ENCODE measurements around the gene CD209.
"Not testable (repeated sequence)": the region's sequence is repeated elsewhere in the genome, so short reads cannot be mapped to it uniquely, and the experiment has no call there.

CD209 gene

DNA sequence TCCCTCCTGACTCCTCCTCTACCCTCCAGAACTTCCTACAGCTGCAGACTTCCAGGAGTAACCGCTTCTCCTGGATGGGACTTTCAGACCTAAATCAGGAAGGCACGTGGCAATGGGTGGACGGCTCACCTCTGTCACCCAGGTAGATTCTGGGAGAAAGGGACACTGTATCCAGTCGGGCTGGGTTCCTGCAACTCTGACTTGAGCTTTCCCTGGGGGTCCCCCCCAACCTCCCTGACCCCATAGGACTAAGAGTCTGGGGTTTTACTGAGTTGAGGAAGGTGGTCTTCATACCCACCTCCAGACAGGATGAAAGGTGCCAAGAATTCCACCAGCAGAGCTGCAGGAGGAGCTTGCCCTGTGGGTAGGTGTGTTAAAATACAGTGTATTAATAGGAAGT, 20.2 kb upstream of the CD209 start:
- no peaks in the 10 kb centered on the region for H3K9me3 ChIP-seq (ENCODE audit: insufficient read depth, low read depth, low read length)
- WGBS = 68% methylated on average over 4 of the region's 4 CpGs
- H3K4me3 ChIP-seq (ENCODE audit: low read length) = no peak overlapping the region
- no peaks in the 10 kb centered on the region for H3K27me3 ChIP-seq (ENCODE audit: insufficient read depth, low read length)
- H3K9ac ChIP-seq (ENCODE audit: low read depth, low read length) = no peak overlapping the region
- H3K36me3 ChIP-seq (ENCODE audit: insufficient read depth, low read length) = no peaks in the 10 kb centered on the region
- no peak overlapping the region for H3K27ac ChIP-seq (ENCODE audit: low read depth, low read length)
- peaks cover 3% of the 10 kb centered on the region; the same call in 1 of the 2 replicates for H3K4me1 ChIP-seq (ENCODE audit: insufficient read depth, low read length)

DNA sequence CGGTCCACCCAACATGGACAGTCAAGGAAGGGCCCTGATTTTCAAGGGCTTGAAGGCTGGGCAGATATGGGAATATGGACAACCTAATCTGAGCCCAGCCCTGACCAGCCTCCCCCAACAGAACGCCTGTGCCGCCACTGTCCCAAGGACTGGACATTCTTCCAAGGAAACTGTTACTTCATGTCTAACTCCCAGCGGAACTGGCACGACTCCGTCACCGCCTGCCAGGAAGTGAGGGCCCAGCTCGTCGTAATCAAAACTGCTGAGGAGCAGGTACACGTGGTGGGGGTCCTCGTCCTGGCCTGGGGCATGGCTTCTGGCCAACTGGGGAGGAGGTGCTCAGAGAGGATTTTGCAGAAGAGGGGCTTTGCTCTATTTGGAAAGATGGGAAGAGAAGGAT, 19.2 kb upstream of the CD209 start:
- no peak overlapping the region for H3K27ac ChIP-seq (ENCODE audit: low read depth, low read length)
- H3K4me3 ChIP-seq (ENCODE audit: low read length) = no peak overlapping the region
- no peaks in the 10 kb centered on the region for H3K27me3 ChIP-seq (ENCODE audit: insufficient read depth, low read length)
- no peaks in the 10 kb centered on the region for H3K36me3 ChIP-seq (ENCODE audit: insufficient read depth, low read length)
- peaks cover 4% of the 10 kb centered on the region; the same call in 1 of the 2 replicates for H3K9me3 ChIP-seq (ENCODE audit: insufficient read depth, low read depth, low read length)
- H3K9ac ChIP-seq (ENCODE audit: low read depth, low read length) = no peak overlapping the region
- no peaks in the 10 kb centered on the region for H3K4me1 ChIP-seq (ENCODE audit: insufficient read depth, low read length)
- WGBS = 73% methylated on average over 11 of the region's 11 CpGs

DNA sequence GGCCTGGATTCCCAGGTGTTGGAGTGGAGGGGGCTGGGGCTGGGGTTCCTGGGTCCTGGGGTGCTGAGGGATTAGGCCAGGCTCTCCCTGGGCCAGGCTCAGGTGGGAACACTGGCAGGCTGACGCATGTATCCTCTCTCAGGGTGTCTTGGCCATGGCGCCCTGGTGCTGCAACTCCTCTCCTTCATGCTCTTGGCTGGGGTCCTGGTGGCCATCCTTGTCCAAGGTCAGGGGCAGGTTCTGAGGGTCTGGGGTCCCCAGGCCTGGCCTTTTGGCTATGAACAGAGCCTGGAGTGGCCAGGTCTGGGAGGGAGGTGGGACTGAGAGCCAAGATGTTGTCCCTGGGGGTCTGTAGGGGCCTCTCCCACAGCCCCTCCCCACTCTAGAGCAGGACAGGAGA, 17.7 kb upstream of the CD209 start:
- WGBS = 80% methylated on average over 2 of the region's 2 CpGs

DNA sequence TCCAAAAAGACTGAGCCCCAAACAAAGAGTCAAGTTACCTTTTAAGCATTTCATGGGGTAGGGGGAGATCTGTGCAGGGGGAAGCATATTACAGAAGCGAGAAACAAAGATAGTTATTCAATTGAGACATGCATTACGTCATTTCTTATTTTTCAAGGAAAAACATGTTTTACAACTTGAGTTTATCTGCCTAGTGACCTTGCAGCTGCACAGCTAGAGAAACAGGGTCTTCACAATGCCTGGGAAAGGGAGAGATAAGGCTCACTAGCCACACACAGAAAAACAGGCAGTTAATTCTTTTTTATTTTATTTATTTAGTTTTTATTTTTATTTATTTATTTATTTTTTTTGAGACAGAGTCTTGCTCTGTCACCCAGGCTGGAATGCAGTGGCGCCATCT, 16.8 kb upstream of the CD209 start:
- not testable (repeated sequence) for H3K27ac ChIP-seq (ENCODE audit: low read depth, low read length); H3K9me3 ChIP-seq (ENCODE audit: insufficient read depth, low read depth, low read length); H3K4me3 ChIP-seq (ENCODE audit: low read length); H3K4me1 ChIP-seq (ENCODE audit: insufficient read depth, low read length); H3K27me3 ChIP-seq (ENCODE audit: insufficient read depth, low read length); H3K9ac ChIP-seq (ENCODE audit: low read depth, low read length); H3K36me3 ChIP-seq (ENCODE audit: insufficient read depth, low read length)
- WGBS = 86% methylated on average over 3 of the region's 3 CpGs

More for the DNA sequence above, 17.7 kb upstream of the CD209 start:
- not testable (repeated sequence) for H3K27ac ChIP-seq (ENCODE audit: low read depth, low read length); H3K4me3 ChIP-seq (ENCODE audit: low read length); H3K36me3 ChIP-seq (ENCODE audit: insufficient read depth, low read length); H3K9ac ChIP-seq (ENCODE audit: low read depth, low read length); H3K4me1 ChIP-seq (ENCODE audit: insufficient read depth, low read length); H3K9me3 ChIP-seq (ENCODE audit: insufficient read depth, low read depth, low read length); H3K27me3 ChIP-seq (ENCODE audit: insufficient read depth, low read length)

DNA sequence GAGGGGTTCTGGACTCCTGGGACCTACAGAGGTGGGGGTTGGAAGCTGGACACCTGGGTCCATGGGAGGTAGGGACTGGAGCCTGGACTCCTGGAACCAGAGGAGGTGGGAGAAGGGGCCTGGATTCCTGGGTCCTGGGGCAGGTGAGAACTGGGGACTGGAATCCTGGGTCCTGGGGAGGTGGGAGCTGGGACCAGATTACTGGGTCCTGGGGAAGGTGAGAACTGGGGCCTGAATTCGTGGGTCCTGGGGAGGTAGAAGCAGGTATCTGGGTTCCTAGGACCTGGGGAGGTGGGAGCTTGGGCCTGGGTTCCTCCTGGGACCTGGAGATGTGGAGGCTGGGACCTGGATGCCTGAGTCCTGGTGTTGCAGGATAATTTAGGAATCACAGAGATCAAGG, 16.4 kb upstream of the CD209 start:
- H3K36me3 ChIP-seq (ENCODE audit: insufficient read depth, low read length) = no peaks in the 10 kb centered on the region
- peaks cover 6% of the 10 kb centered on the region; the same call in 1 of the 2 replicates for H3K9me3 ChIP-seq (ENCODE audit: insufficient read depth, low read depth, low read length)
- no peak overlapping the region for H3K27ac ChIP-seq (ENCODE audit: low read depth, low read length)
- H3K4me3 ChIP-seq (ENCODE audit: low read length) = no peak overlapping the region
- H3K4me1 ChIP-seq (ENCODE audit: insufficient read depth, low read length) = no peaks in the 10 kb centered on the region
- no peak overlapping the region for H3K9ac ChIP-seq (ENCODE audit: low read depth, low read length)
- WGBS = 32% methylated on average over 1 of the region's 1 CpG
- no peaks in the 10 kb centered on the region for H3K27me3 ChIP-seq (ENCODE audit: insufficient read depth, low read length)

DNA sequence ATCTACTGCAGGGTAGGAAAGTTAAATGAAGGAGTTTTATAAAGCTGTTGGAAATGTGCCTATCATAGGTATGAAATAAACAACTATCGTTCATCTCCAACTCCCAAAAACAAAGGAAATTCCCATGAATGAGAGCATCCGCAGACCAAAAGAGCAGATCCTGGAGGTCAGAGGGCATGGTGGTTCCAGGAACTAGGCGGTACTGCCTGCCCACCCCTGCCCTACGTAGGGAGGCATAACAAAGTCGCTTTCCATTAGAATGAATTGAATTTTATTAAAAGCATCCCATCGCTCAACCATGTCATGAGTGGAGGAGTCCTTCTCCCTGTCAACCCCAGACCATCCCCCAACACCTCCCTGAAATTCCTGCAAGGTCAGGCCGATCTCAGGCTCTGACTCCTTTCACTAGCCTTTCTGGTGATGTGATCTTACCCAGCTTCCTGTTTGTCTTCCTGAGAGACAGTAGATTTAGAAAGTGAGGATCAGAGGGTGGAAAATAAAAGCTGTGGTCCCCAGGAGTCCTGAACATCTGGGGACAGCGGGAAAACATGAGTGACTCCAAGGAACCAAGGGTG, 15.5 kb upstream of the CD209 start, which contains the start of gene CLEC4M:
Gene CLEC4M (plus strand): TSS at position 525 of the 575 bp plus-strand sequence. CDS start 24 bp downstream, at position 549.
- H3K4me1 ChIP-seq (ENCODE audit: insufficient read depth, low read length) = no peaks in the 10 kb centered on the region
- peaks cover 8% of the 10 kb centered on the region; the same call in 1 of the 2 replicates for H3K9me3 ChIP-seq (ENCODE audit: insufficient read depth, low read depth, low read length)
- H3K4me3 ChIP-seq (ENCODE audit: low read length) = no peak within 1 kb of the TSS
- H3K9ac ChIP-seq (ENCODE audit: low read depth, low read length) = no peak within 1 kb of the TSS
- WGBS = 80% methylated on average over 8 of the region's 8 CpGs
- no peaks in the 10 kb centered on the region for H3K36me3 ChIP-seq (ENCODE audit: insufficient read depth, low read length)
- no peaks in the 10 kb centered on the region for H3K27me3 ChIP-seq (ENCODE audit: insufficient read depth, low read length)
- H3K27ac ChIP-seq (ENCODE audit: low read depth, low read length) = no peak within 1 kb of the TSS

DNA sequence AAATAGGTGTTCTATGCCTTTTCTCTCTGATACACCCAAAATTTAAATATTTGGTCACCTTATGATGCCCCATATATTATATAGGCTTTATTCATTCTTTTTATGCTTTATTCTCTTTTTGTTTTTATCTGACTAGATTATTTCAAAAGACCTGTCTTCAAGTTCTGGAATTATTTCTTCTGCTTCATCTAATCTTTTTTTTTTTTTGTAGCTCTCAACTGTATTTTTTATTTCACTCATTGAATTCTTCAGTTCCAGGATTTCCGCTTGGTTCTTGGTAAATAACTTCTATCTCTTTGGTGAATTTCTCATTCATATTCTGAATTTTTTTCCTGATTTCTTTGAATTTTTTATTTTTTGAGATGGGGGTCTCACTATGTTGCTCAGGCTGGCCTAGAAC, 11.8 kb upstream of the CD209 start:
- Histone ChIP-seq H3K9ac (ENCODE audit: low read depth, low read length) (no peak overlapping the region), H3K27me3 (ENCODE audit: insufficient read depth, low read length) (no peaks in the 10 kb centered on the region), H3K4me1 (ENCODE audit: insufficient read depth, low read length) (no peaks in the 10 kb centered on the region), H3K36me3 (ENCODE audit: insufficient read depth, low read length) (no peaks in the 10 kb centered on the region), H3K9me3 (ENCODE audit: insufficient read depth, low read depth, low read length) (peaks cover 23% of the 10 kb centered on the region), H3K27ac (ENCODE audit: low read depth, low read length) (no peak overlapping the region), H3K4me3 (ENCODE audit: low read length) (no peak overlapping the region)
- WGBS = no CpG with 5 or more reads among the region's 1 CpG

DNA sequence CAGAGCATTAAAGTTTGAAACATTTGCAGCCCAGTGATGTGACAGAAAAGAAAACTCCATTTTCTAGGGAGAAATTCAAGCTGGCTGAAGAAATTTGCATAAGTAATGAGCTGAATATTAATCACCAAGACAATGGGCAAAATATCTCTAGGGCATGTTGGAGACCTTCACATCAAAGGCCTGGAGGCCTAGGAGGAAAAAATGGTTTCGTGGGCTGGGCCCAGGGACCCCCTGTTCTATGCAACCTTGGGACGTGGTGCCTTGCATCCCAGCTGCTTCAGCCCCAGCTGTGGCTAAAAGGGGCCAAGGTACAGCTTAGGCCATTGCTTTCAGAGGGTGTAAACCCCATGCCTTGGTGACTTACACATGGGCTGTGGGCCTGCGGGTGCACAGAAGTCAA, 10.0 kb upstream of the CD209 start:
- Histone ChIP-seq H3K4me1 (ENCODE audit: insufficient read depth, low read length) (no peaks in the 10 kb centered on the region), H3K4me3 (ENCODE audit: low read length) (no peak overlapping the region), H3K27ac (ENCODE audit: low read depth, low read length) (no peak overlapping the region), H3K36me3 (ENCODE audit: insufficient read depth, low read length) (no peaks in the 10 kb centered on the region), H3K27me3 (ENCODE audit: insufficient read depth, low read length) (no peaks in the 10 kb centered on the region), H3K9me3 (ENCODE audit: insufficient read depth, low read depth, low read length) (peaks cover 23% of the 10 kb centered on the region), H3K9ac (ENCODE audit: low read depth, low read length) (no peak overlapping the region)
- WGBS = 79% methylated on average over 3 of the region's 3 CpGs

DNA sequence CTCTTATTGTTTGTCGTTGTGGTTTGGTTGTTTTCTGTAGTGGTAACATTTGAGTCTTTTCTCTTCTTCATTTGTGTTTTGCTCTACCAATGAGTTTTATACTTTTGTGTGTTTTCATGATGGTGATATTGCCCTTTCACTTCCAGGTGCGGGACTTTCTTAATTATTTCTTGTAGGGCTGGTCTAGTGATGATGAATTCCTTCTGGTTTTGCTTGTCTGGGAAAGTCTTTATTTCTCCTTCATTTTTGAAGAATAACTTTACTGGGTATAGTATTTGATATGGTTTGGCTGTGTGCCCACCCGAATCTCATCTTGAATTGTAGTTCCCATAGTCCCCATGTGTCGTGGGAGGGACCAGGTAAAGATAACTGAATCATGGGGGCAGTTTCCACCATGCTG, 8.9 kb upstream of the CD209 start:
- Histone ChIP-seq H3K27ac (ENCODE audit: low read depth, low read length) (no peak overlapping the region), H3K4me3 (ENCODE audit: low read length) (no peak overlapping the region), H3K9ac (ENCODE audit: low read depth, low read length) (no peak overlapping the region), H3K9me3 (ENCODE audit: insufficient read depth, low read depth, low read length) (peaks cover 20% of the 10 kb centered on the region), H3K4me1 (ENCODE audit: insufficient read depth, low read length) (no peaks in the 10 kb centered on the region), H3K36me3 (ENCODE audit: insufficient read depth, low read length) (no peaks in the 10 kb centered on the region), H3K27me3 (ENCODE audit: insufficient read depth, low read length) (no peaks in the 10 kb centered on the region)
- WGBS = 22% methylated on average over 3 of the region's 4 CpGs

DNA sequence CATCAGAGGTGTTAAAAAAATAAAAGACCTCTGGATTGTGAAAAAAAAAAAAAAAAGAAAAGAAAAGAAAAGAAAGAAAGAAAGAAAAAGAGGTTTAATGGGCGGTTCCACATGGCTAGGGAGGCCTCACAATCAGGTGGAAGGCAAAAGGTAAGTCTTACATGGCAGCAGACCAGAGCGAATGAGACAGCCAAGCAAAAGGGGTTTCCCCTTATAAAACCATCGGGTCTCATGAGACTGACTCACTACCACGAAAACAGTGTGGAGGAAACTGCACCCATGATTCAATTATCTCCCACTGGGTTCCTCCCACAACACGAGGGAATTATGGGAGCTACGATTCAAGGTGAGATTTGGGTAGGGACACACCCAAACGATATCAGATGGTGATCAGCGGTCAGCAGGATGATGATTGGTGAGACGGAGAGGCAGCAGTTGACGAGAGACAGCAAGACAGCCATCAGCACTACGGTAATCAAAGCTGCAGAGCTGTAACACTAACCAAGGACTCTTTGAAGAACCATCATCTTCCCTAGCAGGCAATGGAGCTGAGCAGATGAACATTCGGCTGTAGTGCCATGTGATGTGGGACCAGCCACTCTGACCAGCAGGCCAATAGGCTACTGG, 3.9 kb upstream of the CD209 start:
- 79% methylated on average over 12 of the region's 12 CpGs for WGBS
- no peaks in the 10 kb centered on the region for H3K36me3 ChIP-seq (ENCODE audit: insufficient read depth, low read length)
- peaks cover 10% of the 10 kb centered on the region; the same call in 1 of the 2 replicates for H3K4me1 ChIP-seq (ENCODE audit: insufficient read depth, low read length)
- H3K4me3 ChIP-seq (ENCODE audit: low read length) = no peak overlapping the region
- no peak overlapping the region for H3K9ac ChIP-seq (ENCODE audit: low read depth, low read length)
- peaks cover 6% of the 10 kb centered on the region; the same call in 1 of the 2 replicates for H3K9me3 ChIP-seq (ENCODE audit: insufficient read depth, low read depth, low read length)
- no peaks in the 10 kb centered on the region for H3K27me3 ChIP-seq (ENCODE audit: insufficient read depth, low read length)
- H3K27ac ChIP-seq (ENCODE audit: low read depth, low read length) = no peak overlapping the region

DNA sequence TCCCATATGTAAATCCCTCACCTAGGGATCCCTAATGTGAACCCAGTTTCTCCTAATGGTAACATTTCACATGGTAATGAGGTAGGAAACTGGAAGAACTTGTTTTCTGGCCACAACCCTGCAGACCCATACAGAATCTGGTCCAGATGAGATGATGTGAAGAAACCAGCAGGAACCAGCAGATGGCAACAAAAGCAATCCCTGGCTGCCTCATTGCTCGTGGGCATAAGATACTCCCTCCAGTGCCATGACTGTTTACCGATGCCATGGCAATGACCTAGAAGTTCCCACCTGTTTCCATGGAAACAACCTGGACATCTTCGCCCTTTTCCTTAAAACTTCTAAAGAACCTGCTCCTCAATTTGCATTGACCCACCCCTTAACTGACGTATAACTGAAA, 1.4 kb upstream of the CD209 start:
- no peaks in the 10 kb centered on the region for H3K36me3 ChIP-seq (ENCODE audit: insufficient read depth, low read length)
- peaks cover 10% of the 10 kb centered on the region; the same call in 1 of the 2 replicates for H3K4me1 ChIP-seq (ENCODE audit: insufficient read depth, low read length)
- no peak overlapping the region for H3K9ac ChIP-seq (ENCODE audit: low read depth, low read length)
- WGBS = 43% methylated on average over 4 of the region's 4 CpGs
- no peaks in the 10 kb centered on the region for H3K27me3 ChIP-seq (ENCODE audit: insufficient read depth, low read length)
- H3K27ac ChIP-seq (ENCODE audit: low read depth, low read length) = no peak overlapping the region
- no peak overlapping the region for H3K4me3 ChIP-seq (ENCODE audit: low read length)
- 0 out of 2 replicates have a peak, but pooled peaks cover 2% of the 10 kb centered on the region for H3K9me3 ChIP-seq (ENCODE audit: insufficient read depth, low read depth, low read length)

All from HUES64 (cell line).